Stimulated activated CD8-positive, alpha-beta memory T cell treated with anti-CD3 and anti-CD28 coated beads, Interleukin-15, amount 100 ng/mL, for 1 hour (primary cell): ENCODE results near the gene ZNF341.
A peak's percentile ranks its signal among the peaks of the same experiment; 100 is the strongest.

Experiments used
- DNase-seq: peaks from one replicate; pipeline ENCODE4 v3.0.0-alpha.2; 2020; ENCODE audit warnings: low read depth

Gene ZNF341

GRCh38 chr20:33796263-33796906 lies 64.6 kb downstream of the ZNF341 start:
- no peak for DNase-seq

GRCh38 chr20:33796907-33797544 lies 65.2 kb downstream of the ZNF341 start:
- no peak for DNase-seq

- DNase-seq: no peak
Measured at GRCh38 chr20:33798444-33798843, 66.6 kb downstream of the ZNF341 start.

- DNase-seq: no peak
Measured at GRCh38 chr20:33803921-33804337, 72.1 kb downstream of the ZNF341 start.

GRCh38 chr20:33808388-33808787 lies 76.6 kb downstream of the ZNF341 start:
- DNase-seq: no peak

- no peak for DNase-seq
Measured at GRCh38 chr20:33810259-33810658, 78.5 kb downstream of the ZNF341 start.

GRCh38 chr20:33810885-33811775 lies 79.3 kb downstream of the ZNF341 start, which contains the start of gene CHMP4B:
CHMP4B (plus strand) TSS chr20:33811348; CDS start chr20:33811469, 121 bp downstream.
- peak; percentile 98 for DNase-seq

- DNase-seq: no peak
Measured at GRCh38 chr20:33811776-33812151, 80.0 kb downstream of the ZNF341 start.

GRCh38 chr20:33812152-33812849 lies 80.5 kb downstream of the ZNF341 start:
- DNase-seq: no peak

GRCh38 chr20:33812908-33813462 lies 81.2 kb downstream of the ZNF341 start:
- no peak for DNase-seq

GRCh38 chr20:33814238-33814712 lies 82.5 kb downstream of the ZNF341 start:
- DNase-seq: no peak

GRCh38 chr20:33815671-33816070 lies 83.9 kb downstream of the ZNF341 start:
- DNase-seq: no peak

- DNase-seq: no peak
Measured at GRCh38 chr20:33816191-33816590, 84.4 kb downstream of the ZNF341 start.

GRCh38 chr20:33817411-33817810 lies 85.6 kb downstream of the ZNF341 start:
- no peak for DNase-seq

GRCh38 chr20:33819456-33819855 lies 87.7 kb downstream of the ZNF341 start:
- DNase-seq: no peak

- DNase-seq: no peak
Measured at GRCh38 chr20:33820362-33820761, 88.6 kb downstream of the ZNF341 start.

GRCh38 chr20:33821270-33821836 lies 89.6 kb downstream of the ZNF341 start:
- no peak for DNase-seq

- no peak for DNase-seq
Measured at GRCh38 chr20:33822423-33822822, 90.6 kb downstream of the ZNF341 start.

GRCh38 chr20:33822991-33823390 lies 91.2 kb downstream of the ZNF341 start:
- no peak for DNase-seq

- DNase-seq: no peak
Measured at GRCh38 chr20:33824852-33825251, 93.1 kb downstream of the ZNF341 start.
